Retinal pigment epithelial cell (primary cell): ENCODE results near the gene FGD2.

Experiments used
- DNase-seq: peaks from one replicate; pipeline ENCODE4 v3.0.0-alpha.2; 2010; ENCODE audit warnings: low read depth
- H3K4me3 ChIP-seq: 2 replicates; pipeline ENCODE4 v1.5.1; 2011; ENCODE audit warnings: mild to moderate bottlenecking, low read length, control low read depth, moderate library complexity
- TF ChIP-seq, protein P1 (sequence below): conservative IDR thresholded peaks from 2 replicates; pipeline ENCODE4 v1.5.1; 2011; ENCODE audit warnings: low read depth, low read length, control low read depth, inconsistent platforms

The FGD2 gene

DNA sequence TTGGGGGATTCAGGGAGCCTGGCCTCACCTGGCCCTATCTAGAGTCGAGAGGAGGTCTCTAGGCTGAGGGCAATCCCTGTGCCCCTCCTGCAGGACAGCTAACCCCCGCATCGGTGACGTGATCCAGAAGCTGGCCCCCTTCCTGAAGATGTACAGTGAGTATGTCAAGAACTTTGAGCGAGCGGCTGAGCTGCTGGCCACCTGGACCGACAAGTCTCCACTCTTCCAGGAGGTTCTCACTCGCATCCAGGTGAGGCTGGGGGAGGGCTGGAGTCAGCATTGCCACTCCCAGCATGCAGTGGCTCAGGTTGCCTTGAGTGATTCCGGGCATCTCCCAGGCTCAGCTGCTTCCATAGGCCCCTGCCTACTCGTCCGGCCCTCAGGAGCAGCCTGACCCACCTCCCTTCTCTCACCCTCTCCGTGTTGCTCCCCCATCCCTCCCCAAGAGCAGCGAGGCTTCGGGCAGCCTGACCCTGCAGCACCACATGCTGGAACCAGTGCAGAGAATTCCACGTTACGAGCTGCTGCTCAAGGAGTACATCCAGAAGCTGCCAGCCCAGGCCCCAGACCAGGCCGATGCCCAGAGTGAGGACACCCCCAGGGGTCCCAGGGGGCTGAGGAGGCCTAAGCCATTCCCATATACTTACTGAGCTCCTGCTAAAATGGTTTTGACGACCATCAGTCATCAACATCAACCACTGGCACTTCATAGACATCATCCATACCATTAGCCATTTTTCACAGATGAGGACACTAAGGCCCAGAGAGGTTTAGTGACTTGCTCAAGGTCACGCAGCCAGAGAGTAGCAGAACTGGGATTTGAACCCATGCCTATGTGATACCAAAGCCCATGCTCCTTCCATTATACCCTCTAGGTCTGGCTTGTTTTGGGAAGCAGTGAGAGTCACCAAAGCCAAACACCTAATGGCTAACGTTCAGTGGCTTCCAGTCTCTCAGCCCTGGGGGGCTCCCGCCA, 8.3 kb downstream of the FGD2 start:
- TF ChIP-seq, protein P1, sequence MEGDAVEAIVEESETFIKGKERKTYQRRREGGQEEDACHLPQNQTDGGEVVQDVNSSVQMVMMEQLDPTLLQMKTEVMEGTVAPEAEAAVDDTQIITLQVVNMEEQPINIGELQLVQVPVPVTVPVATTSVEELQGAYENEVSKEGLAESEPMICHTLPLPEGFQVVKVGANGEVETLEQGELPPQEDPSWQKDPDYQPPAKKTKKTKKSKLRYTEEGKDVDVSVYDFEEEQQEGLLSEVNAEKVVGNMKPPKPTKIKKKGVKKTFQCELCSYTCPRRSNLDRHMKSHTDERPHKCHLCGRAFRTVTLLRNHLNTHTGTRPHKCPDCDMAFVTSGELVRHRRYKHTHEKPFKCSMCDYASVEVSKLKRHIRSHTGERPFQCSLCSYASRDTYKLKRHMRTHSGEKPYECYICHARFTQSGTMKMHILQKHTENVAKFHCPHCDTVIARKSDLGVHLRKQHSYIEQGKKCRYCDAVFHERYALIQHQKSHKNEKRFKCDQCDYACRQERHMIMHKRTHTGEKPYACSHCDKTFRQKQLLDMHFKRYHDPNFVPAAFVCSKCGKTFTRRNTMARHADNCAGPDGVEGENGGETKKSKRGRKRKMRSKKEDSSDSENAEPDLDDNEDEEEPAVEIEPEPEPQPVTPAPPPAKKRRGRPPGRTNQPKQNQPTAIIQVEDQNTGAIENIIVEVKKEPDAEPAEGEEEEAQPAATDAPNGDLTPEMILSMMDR, result no peak
- no peak overlapping the region for H3K4me3 ChIP-seq
- DNase-seq, result no peak

- TF ChIP-seq, protein P1, result no peak
- H3K4me3 ChIP-seq, result no peak overlapping the region
- DNase-seq, result no peak
Measured at GRCh38 chr6:37014667-37015066, 9.2 kb downstream of the FGD2 start.

DNA sequence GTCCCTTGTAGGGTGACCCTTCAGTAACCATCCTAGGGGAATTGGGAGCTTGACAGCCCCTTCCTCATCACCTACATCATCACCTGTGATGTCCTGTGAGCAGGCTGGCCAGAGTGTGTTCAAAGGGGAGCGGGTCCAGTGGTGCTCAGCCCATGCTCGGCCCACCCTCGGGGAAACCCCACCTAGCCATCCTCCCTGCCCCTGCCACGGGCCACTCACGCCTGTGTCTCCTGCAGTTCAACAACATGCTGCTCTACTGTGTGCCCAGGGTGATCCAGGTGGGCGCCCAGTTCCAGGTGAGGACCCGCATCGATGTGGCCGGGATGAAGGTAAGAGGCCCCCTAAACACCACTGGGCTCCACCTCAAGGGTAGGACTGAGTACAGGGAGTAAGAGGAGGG, 10.1 kb downstream of the FGD2 start:
- no peak for DNase-seq
- TF ChIP-seq, protein P1, result no peak
- H3K4me3 ChIP-seq, result no peak overlapping the region

- H3K4me3 ChIP-seq, result no peak overlapping the region
- no peak for DNase-seq
- TF ChIP-seq, protein P1, result no peak
Measured at GRCh38 chr6:37016995-37017394, 11.5 kb downstream of the FGD2 start.

DNA sequence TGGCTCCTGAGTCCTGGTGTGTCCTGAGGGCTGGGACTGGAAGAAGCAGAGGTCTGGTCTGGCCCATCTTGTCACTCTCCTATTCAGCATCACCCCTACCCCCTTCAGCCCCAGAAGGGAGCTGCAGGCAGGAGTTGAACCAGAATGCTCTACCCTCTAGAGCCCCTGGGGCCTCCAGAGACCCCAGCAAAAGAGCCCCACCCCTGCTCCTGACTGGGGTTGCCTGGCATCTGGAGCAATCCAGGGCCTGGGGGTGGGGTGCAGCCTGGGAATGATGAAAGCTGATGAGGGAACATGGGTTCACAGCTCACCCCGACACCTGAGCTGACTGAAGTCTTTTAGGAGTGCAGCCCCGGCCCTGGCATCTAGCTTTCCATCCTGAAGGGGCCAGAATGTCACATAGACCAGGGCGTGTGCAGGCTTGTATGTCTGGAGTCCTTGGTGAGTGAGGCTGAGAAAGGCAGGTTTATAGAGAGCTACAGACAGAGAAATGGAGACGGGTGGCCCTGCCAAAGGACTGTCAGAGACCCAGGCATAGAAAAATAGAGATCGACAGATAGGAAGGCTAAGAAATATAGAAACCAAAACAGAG, 12.2 kb downstream of the FGD2 start:
- TF ChIP-seq, protein P1, result no peak
- no peak for DNase-seq
- no peak overlapping the region for H3K4me3 ChIP-seq

DNA sequence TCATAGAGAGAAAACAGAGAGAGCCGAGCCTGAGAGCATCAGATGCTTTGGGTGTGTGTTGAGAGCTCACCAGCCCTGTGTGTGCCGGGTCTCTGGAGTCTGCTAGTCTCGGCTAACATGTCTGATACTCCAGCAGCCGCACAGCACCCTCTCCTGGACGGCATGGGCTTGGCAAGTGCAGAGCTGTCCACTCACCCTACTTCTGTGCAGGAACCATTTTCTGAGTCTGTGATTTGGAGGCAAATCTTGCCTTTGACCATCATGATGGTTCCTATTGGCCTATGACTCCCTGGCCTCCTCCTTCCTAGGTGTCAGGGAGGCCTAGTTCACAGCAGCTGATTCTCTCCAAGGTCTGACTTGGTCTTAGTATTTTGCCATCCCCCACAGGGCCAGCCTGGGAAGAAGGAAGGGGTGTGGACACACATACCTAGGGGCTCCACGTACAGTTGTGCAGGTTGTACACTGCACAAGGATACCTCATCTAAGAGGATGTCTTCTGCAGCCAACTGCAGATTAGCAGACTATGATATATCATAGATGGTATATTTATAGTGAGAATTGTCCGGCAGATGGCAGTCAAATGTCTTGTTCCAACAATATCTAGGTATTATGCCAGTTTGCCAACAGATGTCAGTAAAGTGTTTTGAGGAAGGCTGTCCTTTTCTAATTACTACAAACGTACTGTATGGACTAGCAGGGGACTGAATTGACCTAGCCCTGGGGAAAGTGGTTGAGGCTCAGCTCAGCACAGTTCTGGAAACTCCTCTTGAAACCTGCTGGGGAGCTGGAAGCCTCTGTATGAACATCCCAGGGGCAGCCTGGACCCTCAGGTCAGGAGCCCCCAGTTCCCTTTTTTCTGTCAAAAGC, 13.0 kb downstream of the FGD2 start:
- H3K4me3 ChIP-seq, result no peak overlapping the region
- TF ChIP-seq, protein P1, result peak; percentile 98
- DNase-seq, result peak; percentile 68
